ENCODE results near the gene AARS2. TPM values are rescaled to one million over a fixed set of nuclear protein-coding genes. Genes with fewer than 3 reads are reported as not detected.

AARS2 gene
- total RNA-seq, 1 experiment from 2014 or later: 11.6 TPM

- no peaks in the 10 kb centered on the region for H3K9me2 ChIP-seq (ENCODE audit: insufficient read depth)
- H4K20me1 ChIP-seq (ENCODE audit: insufficient read depth): no peaks in the 10 kb centered on the region
- no peaks in the 10 kb centered on the region for H3K79me2 ChIP-seq (ENCODE audit: low read depth)
- intact Hi-C loops (cut with micrococcal nuclease; ENCODE audit: unreplicated experiment): no loop called here
- H3K36me3 ChIP-seq (ENCODE audit: low read depth): 0 out of 2 replicates have a peak, but pooled peaks cover 6% of the 10 kb centered on the region
- ChIA-PET CTCF (no interaction called here), POLR2A (ENCODE audit: unreplicated experiment) (no interaction called here)
- no peak for DNase-seq
- no peaks in the 10 kb centered on the region for H3K9me3 ChIP-seq (ENCODE audit: insufficient read depth, low read depth)
- H3K4me2 ChIP-seq: no peak overlapping the region
- no TSS peak for BruUV-seq (replicated peaks)
- H3K4me1 ChIP-seq (replicated peaks; ENCODE audit: insufficient read depth): no peaks in the 10 kb centered on the region
- H3K27me3 ChIP-seq (ENCODE audit: insufficient read depth, low read depth): no peaks in the 10 kb centered on the region
- H3K4me3 ChIP-seq: no peak overlapping the region
- no peak overlapping the region for H3K27ac ChIP-seq
- H2AFZ ChIP-seq: no peak overlapping the region
- no peak for TF ChIP-seq EZH2 (IDR thresholded peaks at IDR 0.05; ENCODE audit: low read depth)
- TF ChIP-seq CTCF (conservative IDR thresholded peaks at IDR 0.05): no peak
- H3F3A ChIP-seq (ENCODE audit: insufficient read depth, low read depth): 0 out of 2 replicates have a peak, but pooled peaks cover 4% of the 10 kb centered on the region
These were observed 10.3 kb downstream of the AARS2 start for GRCh38 chr6:44302856-44303255.

GRCh38 chr6:44301782-44302564 is 11.2 kb downstream of the AARS2 start:
- DNase-seq: no peak
- Histone ChIP-seq H3K9me3 (ENCODE audit: insufficient read depth, low read depth) (no peaks in the 10 kb centered on the region), H3K4me3 (no peak overlapping the region), H3K79me2 (ENCODE audit: low read depth) (no peaks in the 10 kb centered on the region), H3F3A (ENCODE audit: insufficient read depth, low read depth) (0 out of 2 replicates have a peak, but pooled peaks cover 5% of the 10 kb centered on the region), H3K27ac (no peak overlapping the region), H3K4me1 (replicated peaks; ENCODE audit: insufficient read depth) (no peaks in the 10 kb centered on the region), H2AFZ (no peak overlapping the region), H3K36me3 (ENCODE audit: low read depth) (0 out of 2 replicates have a peak, but pooled peaks cover 6% of the 10 kb centered on the region), H3K9me2 (ENCODE audit: insufficient read depth) (no peaks in the 10 kb centered on the region), H3K4me2 (no peak overlapping the region), H3K27me3 (ENCODE audit: insufficient read depth, low read depth) (peaks cover 4% of the 10 kb centered on the region; the same call in 1 of the 2 replicates), H4K20me1 (ENCODE audit: insufficient read depth) (no peaks in the 10 kb centered on the region)
- ChIA-PET POLR2A (ENCODE audit: unreplicated experiment) (no interaction called here), CTCF (no interaction called here)
- no TSS peak for BruUV-seq (replicated peaks)
- TF ChIP-seq CTCF (conservative IDR thresholded peaks at IDR 0.05): no peak
- no peak for TF ChIP-seq EZH2 (IDR thresholded peaks at IDR 0.05; ENCODE audit: low read depth)
- intact Hi-C loops (cut with micrococcal nuclease; ENCODE audit: unreplicated experiment): no loop called here

GRCh38 chr6:44301106-44301505 is 12.0 kb downstream of the AARS2 start:
- Histone ChIP-seq H3F3A (ENCODE audit: insufficient read depth, low read depth) (0 out of 2 replicates have a peak, but pooled peaks cover 5% of the 10 kb centered on the region), H3K79me2 (ENCODE audit: low read depth) (no peaks in the 10 kb centered on the region), H3K4me3 (no peak overlapping the region), H3K9me2 (ENCODE audit: insufficient read depth) (no peaks in the 10 kb centered on the region), H2AFZ (no peak overlapping the region), H4K20me1 (ENCODE audit: insufficient read depth) (no peaks in the 10 kb centered on the region), H3K27ac (no peak overlapping the region), H3K9me3 (ENCODE audit: insufficient read depth, low read depth) (no peaks in the 10 kb centered on the region), H3K36me3 (ENCODE audit: low read depth) (0 out of 2 replicates have a peak, but pooled peaks cover 6% of the 10 kb centered on the region), H3K4me2 (no peak overlapping the region), H3K27me3 (ENCODE audit: insufficient read depth, low read depth) (peaks cover 12% of the 10 kb centered on the region; the same call in 1 of the 2 replicates), H3K4me1 (replicated peaks; ENCODE audit: insufficient read depth) (no peaks in the 10 kb centered on the region)
- ChIA-PET POLR2A (ENCODE audit: unreplicated experiment) (interaction anchor here (0.7 kb wide), 1 partner anchor 36 kb away, joined by 3 read pairs; no protein-coding TSS in a partner anchor), CTCF (no interaction called here)
- no TSS peak for BruUV-seq (replicated peaks)
- intact Hi-C loops (cut with micrococcal nuclease; ENCODE audit: unreplicated experiment): no loop called here
- DNase-seq: no peak
- TF ChIP-seq EZH2 (IDR thresholded peaks at IDR 0.05; ENCODE audit: low read depth) (no peak), CTCF (conservative IDR thresholded peaks at IDR 0.05) (no peak)
